HEK293 (cell line): Measurements from ENCODE around the gene MTUS2.

Source experiments
- CTCF ChIA-PET: fragments of 350-600 bp; formaldehyde crosslinking; extraction: SDS; loops from one replicate; lab custom pipeline; 2021; ENCODE audit warnings: antibody characterized with exemption; lab: Yijun Ruan, JAX
- POLR2A ChIA-PET: fragments of 300-600 bp; formaldehyde crosslinking; extraction: SDS; loops from one replicate; lab custom pipeline; 2020; ENCODE audit warnings: antibody characterized with exemption, inconsistent platforms; lab: Yijun Ruan, JAX
- H3K27ac ChIP-seq: fragments of 200-500 bp; sonication (Bioruptor generic); 2 replicates; pipeline ENCODE4 v1.5.1; 2014; ENCODE audit warnings: low read depth, low read length, control low read depth, inconsistent platforms; ENCODE audit errors: extremely low read depth
- H3K36me3 ChIP-seq, 2 experiments: fragments of 200-500 bp in 1 of 2; sonication (Bioruptor generic) in 1 of 2; 1 replicate in 1 of 2; 2 replicates in 1 of 2; pipeline ENCODE4 v1.5.1; 2014 to 2017; ENCODE audit warnings: inconsistent platforms in 2 of 2, low read length in 2 of 2; ENCODE audit not compliant: control insufficient read depth in 2 of 2, insufficient read depth in 1 of 2
- H3K4me1 ChIP-seq: fragments of 200-500 bp; sonication (Bioruptor generic); 2 replicates; pipeline ENCODE4 v1.5.1; 2014; ENCODE audit warnings: mild to moderate bottlenecking, low read length, inconsistent platforms; ENCODE audit not compliant: control insufficient read depth, insufficient read depth
- H3K4me3 ChIP-seq: 2 replicates; pipeline ENCODE4 v1.5.1; 2011; ENCODE audit warnings: low read depth, mild to moderate bottlenecking, control low read depth, low read length, moderate library complexity
- H3K9me3 ChIP-seq: fragments of 200-500 bp; sonication (Bioruptor generic); 2 replicates; pipeline ENCODE4 v1.5.1; 2014; ENCODE audit warnings: low read depth, low read length, inconsistent platforms; ENCODE audit not compliant: control insufficient read depth, insufficient read depth
- ATF2 ChIP-seq: fragments of 450-650 bp; formaldehyde crosslinking; IDR thresholded peaks from 2 replicates; pipeline ENCODE4 v1.5.1; 2016; ENCODE audit warnings: missing biosample characterization, missing genetic modification characterization, low read depth
- IKZF3 ChIP-seq: fragments of 450-650 bp; IDR thresholded peaks from 2 replicates; pipeline ENCODE4 v1.5.0; 2018; ENCODE audit warnings: missing biosample characterization, mild to moderate bottlenecking, missing genetic modification characterization, moderate library complexity
- RBAK ChIP-seq: fragments of 450-650 bp; formaldehyde crosslinking; IDR thresholded peaks from 2 replicates; pipeline ENCODE4 v1.5.1; 2016; ENCODE audit warnings: missing biosample characterization, missing genetic modification characterization
- REPIN1 ChIP-seq: fragments of 450-650 bp; formaldehyde crosslinking; IDR thresholded peaks from 2 replicates; pipeline ENCODE4 v1.5.1; 2017; ENCODE audit warnings: missing biosample characterization, missing genetic modification characterization, low read depth
- ZBTB44 ChIP-seq: fragments of 450-650 bp; IDR thresholded peaks from 2 replicates; pipeline ENCODE4 v1.5.1; 2018; ENCODE audit warnings: missing biosample characterization, mild to moderate bottlenecking, missing genetic modification characterization
- ZBTB7A ChIP-seq: fragments of 450-650 bp; formaldehyde crosslinking; IDR thresholded peaks from 2 replicates; pipeline ENCODE4 v1.5.1; 2016; ENCODE audit warnings: low read depth, missing biosample characterization, missing genetic modification characterization
- ZFP37 ChIP-seq: fragments of 450-650 bp; formaldehyde crosslinking; IDR thresholded peaks from 2 replicates; pipeline ENCODE4 v1.5.1; 2016; ENCODE audit warnings: missing biosample characterization, missing genetic modification characterization
- ZNF37A ChIP-seq: fragments of 450-650 bp; IDR thresholded peaks from 2 replicates; pipeline ENCODE4 v1.5.1; 2018; ENCODE audit warnings: missing biosample characterization, missing genetic modification characterization
- ZNF423 ChIP-seq: fragments of 450-650 bp; formaldehyde crosslinking; IDR thresholded peaks from 2 replicates; pipeline ENCODE4 v1.5.1; 2016; ENCODE audit warnings: missing biosample characterization, missing genetic modification characterization
- ZNF529 ChIP-seq: fragments of 450-650 bp; formaldehyde crosslinking; IDR thresholded peaks from 2 replicates; pipeline ENCODE4 v1.5.1; 2017; ENCODE audit warnings: missing genetic modification characterization, missing biosample characterization; ENCODE audit not compliant: insufficient replicate concordance
- ZNF544 ChIP-seq: fragments of 450-650 bp; formaldehyde crosslinking; IDR thresholded peaks from 2 replicates; pipeline ENCODE4 v1.5.0; 2017; ENCODE audit warnings: missing biosample characterization, missing genetic modification characterization
- ZNF658 ChIP-seq: fragments of 450-650 bp; formaldehyde crosslinking; IDR thresholded peaks from 2 replicates; pipeline ENCODE4; 2016; ENCODE audit warnings: missing biosample characterization, missing genetic modification characterization
- ZNF747 ChIP-seq: fragments of 450-650 bp; formaldehyde crosslinking; IDR thresholded peaks from 2 replicates; pipeline ENCODE4 v1.5.1; 2016; ENCODE audit warnings: missing biosample characterization, missing genetic modification characterization
- TF ChIP-seq, protein P1 (sequence below): fragments of 450-650 bp; formaldehyde crosslinking; conservative IDR thresholded peaks from 2 replicates; pipeline ENCODE4 v1.5.1; 2016; ENCODE audit warnings: low read depth, missing biosample characterization, missing genetic modification characterization
- TF ChIP-seq, protein P2 (sequence below): fragments of 450-650 bp; formaldehyde crosslinking; IDR thresholded peaks from 2 replicates; pipeline ENCODE4 v1.5.1; 2017; ENCODE audit warnings: missing biosample characterization, mild to moderate bottlenecking, missing genetic modification characterization, moderate library complexity
- TF ChIP-seq, protein P3 (sequence below): IDR thresholded peaks from 2 replicates; pipeline ENCODE4 v1.6.1; 2011; ENCODE audit warnings: mild to moderate bottlenecking, low read depth, low read length, borderline replicate concordance

Gene MTUS2

DNA sequence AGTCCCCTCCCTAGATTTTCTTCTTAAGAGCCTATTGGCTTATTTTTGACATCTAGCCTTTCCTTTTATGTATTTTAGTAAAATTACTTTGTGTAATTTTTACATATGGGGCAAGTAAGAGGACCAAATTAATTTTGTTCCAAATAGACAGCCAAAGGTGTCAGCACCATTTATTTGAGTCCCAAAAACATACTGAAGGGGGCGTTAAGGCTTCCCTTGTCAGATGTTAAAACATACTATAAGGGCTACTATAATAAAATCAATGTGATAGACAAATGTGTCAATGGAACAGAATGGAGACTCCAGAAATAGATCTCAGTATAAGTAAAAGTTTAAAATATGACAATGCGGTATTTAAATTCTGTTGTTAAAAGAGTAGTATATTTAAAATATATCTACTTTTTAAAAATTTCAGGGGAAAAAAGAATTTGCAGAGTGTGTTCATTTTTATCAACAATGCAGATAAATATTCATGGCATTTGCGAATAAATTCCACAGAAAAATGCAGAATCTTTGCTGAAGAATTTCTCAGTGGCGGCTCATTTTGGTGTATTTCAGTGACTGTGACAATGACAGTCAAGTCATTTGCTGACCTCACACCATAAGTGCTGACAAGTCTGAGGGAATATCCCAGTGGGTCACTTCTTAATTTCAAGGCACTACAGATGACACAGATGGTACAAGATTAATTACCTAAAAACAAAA, 133.7 kb downstream of the MTUS2 start (continued):
- TF ChIP-seq, protein P1, sequence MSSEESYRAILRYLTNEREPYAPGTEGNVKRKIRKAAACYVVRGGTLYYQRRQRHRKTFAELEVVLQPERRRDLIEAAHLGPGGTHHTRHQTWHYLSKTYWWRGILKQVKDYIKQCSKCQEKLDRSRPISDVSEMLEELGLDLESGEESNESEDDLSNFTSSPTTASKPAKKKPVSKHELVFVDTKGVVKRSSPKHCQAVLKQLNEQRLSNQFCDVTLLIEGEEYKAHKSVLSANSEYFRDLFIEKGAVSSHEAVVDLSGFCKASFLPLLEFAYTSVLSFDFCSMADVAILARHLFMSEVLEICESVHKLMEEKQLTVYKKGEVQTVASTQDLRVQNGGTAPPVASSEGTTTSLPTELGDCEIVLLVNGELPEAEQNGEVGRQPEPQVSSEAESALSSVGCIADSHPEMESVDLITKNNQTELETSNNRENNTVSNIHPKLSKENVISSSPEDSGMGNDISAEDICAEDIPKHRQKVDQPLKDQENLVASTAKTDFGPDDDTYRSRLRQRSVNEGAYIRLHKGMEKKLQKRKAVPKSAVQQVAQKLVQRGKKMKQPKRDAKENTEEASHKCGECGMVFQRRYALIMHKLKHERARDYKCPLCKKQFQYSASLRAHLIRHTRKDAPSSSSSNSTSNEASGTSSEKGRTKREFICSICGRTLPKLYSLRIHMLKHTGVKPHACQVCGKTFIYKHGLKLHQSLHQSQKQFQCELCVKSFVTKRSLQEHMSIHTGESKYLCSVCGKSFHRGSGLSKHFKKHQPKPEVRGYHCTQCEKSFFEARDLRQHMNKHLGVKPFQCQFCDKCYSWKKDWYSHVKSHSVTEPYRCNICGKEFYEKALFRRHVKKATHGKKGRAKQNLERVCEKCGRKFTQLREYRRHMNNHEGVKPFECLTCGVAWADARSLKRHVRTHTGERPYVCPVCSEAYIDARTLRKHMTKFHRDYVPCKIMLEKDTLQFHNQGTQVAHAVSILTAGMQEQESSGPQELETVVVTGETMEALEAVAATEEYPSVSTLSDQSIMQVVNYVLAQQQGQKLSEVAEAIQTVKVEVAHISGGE (tag by site-specific recombination): no peak
- TF ChIP-seq ZNF529 (tag by site-specific recombination) (no peak), ZBTB7A (tag by site-specific recombination) (no peak), ZBTB44 (tag by site-specific recombination) (no peak)

DNA sequence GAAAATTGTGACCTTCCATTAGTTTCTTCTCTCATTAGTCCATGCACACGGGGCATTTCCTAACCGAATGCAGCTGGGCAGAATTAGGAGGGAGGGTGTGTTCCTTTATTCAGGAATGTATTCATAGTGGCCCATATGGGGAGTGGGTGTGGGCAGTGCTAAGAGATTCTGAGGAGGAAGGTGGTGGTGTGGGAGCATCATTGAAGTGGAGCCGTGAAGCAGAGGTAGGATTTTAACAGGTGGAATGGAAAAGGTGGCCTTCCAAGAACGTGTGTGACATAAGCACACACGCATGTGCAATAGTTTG, 134.2 kb downstream of the MTUS2 start:
- H3K4me1 ChIP-seq: no peaks in the 10 kb centered on the region
- CTCF ChIA-PET: no interaction called here

GRCh38 chr13:28954810-28955209, 134.7 kb downstream of the MTUS2 start:
- CTCF ChIA-PET: no interaction called here
- TF ChIP-seq ZNF658 (tag by site-specific recombination): no peak
- no peak for TF ChIP-seq ZNF423
- no peak for TF ChIP-seq ZNF544 (tag by site-specific recombination)
- no peak for TF ChIP-seq ATF2 (tag by site-specific recombination)
- TF ChIP-seq REPIN1 (tag by site-specific recombination): no peak
- TF ChIP-seq, protein P2, sequence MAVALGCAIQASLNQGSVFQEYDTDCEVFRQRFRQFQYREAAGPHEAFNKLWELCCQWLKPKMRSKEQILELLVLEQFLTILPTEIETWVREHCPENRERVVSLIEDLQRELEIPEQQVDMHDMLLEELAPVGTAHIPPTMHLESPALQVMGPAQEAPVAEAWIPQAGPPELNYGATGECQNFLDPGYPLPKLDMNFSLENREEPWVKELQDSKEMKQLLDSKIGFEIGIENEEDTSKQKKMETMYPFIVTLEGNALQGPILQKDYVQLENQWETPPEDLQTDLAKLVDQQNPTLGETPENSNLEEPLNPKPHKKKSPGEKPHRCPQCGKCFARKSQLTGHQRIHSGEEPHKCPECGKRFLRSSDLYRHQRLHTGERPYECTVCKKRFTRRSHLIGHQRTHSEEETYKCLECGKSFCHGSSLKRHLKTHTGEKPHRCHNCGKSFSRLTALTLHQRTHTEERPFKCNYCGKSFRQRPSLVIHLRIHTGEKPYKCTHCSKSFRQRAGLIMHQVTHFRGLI: no peak
- TF ChIP-seq IKZF3: no peak
- no peak for TF ChIP-seq ZNF747 (tag by site-specific recombination)
- TF ChIP-seq, protein P3, sequence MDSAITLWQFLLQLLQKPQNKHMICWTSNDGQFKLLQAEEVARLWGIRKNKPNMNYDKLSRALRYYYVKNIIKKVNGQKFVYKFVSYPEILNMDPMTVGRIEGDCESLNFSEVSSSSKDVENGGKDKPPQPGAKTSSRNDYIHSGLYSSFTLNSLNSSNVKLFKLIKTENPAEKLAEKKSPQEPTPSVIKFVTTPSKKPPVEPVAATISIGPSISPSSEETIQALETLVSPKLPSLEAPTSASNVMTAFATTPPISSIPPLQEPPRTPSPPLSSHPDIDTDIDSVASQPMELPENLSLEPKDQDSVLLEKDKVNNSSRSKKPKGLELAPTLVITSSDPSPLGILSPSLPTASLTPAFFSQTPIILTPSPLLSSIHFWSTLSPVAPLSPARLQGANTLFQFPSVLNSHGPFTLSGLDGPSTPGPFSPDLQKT: no peak
- no peak for TF ChIP-seq ZFP37 (tag by site-specific recombination)
- POLR2A ChIA-PET: no interaction called here
- H3K4me1 ChIP-seq: no peaks in the 10 kb centered on the region
- H3K36me3 ChIP-seq: no peaks in the 10 kb centered on the region
- no peaks in the 10 kb centered on the region for H3K9me3 ChIP-seq
- no peak overlapping the region for H3K4me3 ChIP-seq
- no peak overlapping the region for H3K27ac ChIP-seq

More for the DNA sequence above, 134.2 kb downstream of the MTUS2 start:
- Histone ChIP-seq H3K36me3 (no peaks in the 10 kb centered on the region), H3K4me3 (no peak overlapping the region), H3K9me3 (no peaks in the 10 kb centered on the region), H3K27ac (no peak overlapping the region)
- no peak for TF ChIP-seq ZNF37A (tag by site-specific recombination)
- no peak for TF ChIP-seq RBAK (tag by site-specific recombination)
- POLR2A ChIA-PET: no interaction called here
